NCI-H345 (cell line): ENCODE measurements around the gene ATP5F1D.

Source experiments
- DNase-seq: peaks from one replicate; lab custom pipeline; 2025; lab: John Stamatoyannopoulos, UW

ATP5F1D gene

GRCh38 chr19:1283207-1283916 is 41.8 kb downstream of the ATP5F1D start:
- no peak for DNase-seq

- no peak for DNase-seq
These were observed 42.4 kb downstream of the ATP5F1D start for GRCh38 chr19:1283917-1284292.

- DNase-seq = no peak
These were observed 42.9 kb downstream of the ATP5F1D start for GRCh38 chr19:1284293-1284978.

- no peak for DNase-seq
These were observed 43.6 kb downstream of the ATP5F1D start for GRCh38 chr19:1284979-1285736.

- DNase-seq = no peak
These were observed 44.3 kb downstream of the ATP5F1D start, which contains the start of gene EFNA2 for GRCh38 chr19:1285737-1286360. EFNA2 (plus strand) TSS chr19:1285873; CDS start chr19:1286169, 296 bp downstream.

GRCh38 chr19:1286487-1287353 is 45.2 kb downstream of the ATP5F1D start:
- DNase-seq = no peak

- DNase-seq = no peak
These were observed 46.0 kb downstream of the ATP5F1D start for GRCh38 chr19:1287354-1288225.

- DNase-seq = no peak
These were observed 46.7 kb downstream of the ATP5F1D start for GRCh38 chr19:1288226-1288612.

GRCh38 chr19:1288833-1289685 is 47.5 kb downstream of the ATP5F1D start:
- DNase-seq = no peak

- DNase-seq = no peak
These were observed 48.1 kb downstream of the ATP5F1D start for GRCh38 chr19:1289686-1290025.

GRCh38 chr19:1290196-1290702 is 48.7 kb downstream of the ATP5F1D start:
- DNase-seq = no peak

- DNase-seq = no peak
These were observed 49.4 kb downstream of the ATP5F1D start for GRCh38 chr19:1290703-1291651.

- DNase-seq = no peak
These were observed 50.3 kb downstream of the ATP5F1D start for GRCh38 chr19:1291761-1292418.

- no peak for DNase-seq
These were observed 51.0 kb downstream of the ATP5F1D start for GRCh38 chr19:1292419-1293151.

GRCh38 chr19:1293782-1294604 is 52.4 kb downstream of the ATP5F1D start:
- DNase-seq = no peak
